Hypothalamus (tissue), 51 donors: ENCODE measurements around the gene LBR.
"Not testable (repeated sequence)": the region's sequence is repeated elsewhere in the genome, so short reads cannot be mapped to it uniquely, and the experiment has no call there.

ENCODE experiments used
- DNase-seq, 51 donors: peaks; one replicate each; lab custom pipeline; 2025; lab: John Stamatoyannopoulos, UW

Gene LBR

DNA sequence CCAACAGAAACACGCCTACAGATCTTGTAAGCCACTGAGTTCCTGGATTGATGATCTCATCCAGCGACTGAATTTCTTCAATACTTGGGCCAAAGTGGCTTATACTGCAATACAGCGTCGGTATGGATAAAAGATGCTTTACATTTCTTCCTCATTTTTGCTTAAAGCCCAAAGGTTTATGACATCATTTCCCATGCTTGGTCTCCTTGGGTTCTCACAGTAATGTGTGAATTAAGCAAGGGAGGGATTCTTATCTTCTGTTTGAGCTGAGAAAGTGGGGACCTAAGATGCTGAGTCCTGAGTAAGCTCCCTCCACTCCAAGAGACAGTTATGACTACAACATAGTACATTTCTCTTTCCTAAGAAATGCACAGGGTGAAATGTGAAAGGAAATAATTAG lies 39.5 kb downstream of the LBR start:
- no peak for DNase-seq

- DNase-seq: not testable (repeated sequence)
These were observed 41.0 kb downstream of the LBR start for GRCh38 chr1:225386860-225387259.

DNA sequence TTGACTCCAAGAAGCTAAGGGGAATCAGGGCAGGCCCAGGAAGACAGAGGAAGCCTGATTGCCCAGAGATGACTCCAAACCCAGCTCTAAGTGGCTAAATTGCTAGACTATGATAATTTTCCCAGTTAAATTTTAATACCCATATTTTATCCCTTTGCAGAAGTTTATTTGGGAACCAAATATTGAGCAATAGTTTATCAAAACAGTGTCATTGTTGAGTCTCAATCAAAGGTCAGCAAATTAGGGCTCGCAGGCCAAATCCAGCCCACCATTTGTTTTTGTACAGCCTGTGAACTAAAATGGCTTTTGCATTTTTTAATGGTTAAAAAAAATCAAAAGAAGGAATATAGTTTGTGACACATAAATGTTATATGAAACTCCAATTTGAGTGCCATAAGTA lies 47.1 kb downstream of the LBR start:
- no peak for DNase-seq

DNA sequence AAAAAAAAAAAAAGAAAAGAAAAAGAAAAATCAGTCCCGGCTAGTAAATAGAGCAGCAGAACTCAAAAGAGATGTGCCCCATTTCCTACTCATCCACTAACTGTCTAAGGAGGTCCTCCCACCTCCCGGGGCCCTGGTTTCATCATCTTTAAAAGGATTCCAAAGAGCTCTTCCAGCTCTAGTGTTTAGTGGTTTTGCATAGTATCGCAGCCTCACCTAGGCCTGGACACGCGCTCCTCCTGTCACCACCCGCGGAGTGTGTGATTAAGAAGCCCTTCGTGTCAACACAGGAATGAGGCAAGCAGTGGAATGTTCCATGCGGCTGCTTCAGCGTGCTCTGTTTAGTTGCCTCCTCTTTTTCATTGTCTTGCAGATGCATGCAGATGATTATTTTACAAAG lies 49.0 kb downstream of the LBR start:
- no peak for DNase-seq

DNA sequence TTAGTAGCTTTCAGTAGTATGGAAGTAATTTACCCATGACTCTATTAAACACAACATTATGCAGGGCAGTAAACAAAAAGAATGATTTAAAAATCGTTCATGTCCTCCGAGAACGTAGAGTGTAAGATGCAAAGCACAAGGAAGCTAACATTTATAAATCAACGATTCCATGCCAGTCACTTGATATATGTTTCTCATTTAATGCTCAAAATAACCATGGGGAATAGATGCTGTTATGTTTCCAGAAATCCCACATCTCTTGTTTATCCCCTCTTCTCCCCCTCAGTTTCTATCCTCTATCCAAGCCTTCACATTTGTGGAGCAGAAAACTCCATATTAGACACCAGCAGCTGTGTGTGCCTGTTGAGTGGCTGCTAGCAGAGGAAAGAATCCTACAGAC lies 52.8 kb downstream of the LBR start:
- DNase-seq: no peak

DNA sequence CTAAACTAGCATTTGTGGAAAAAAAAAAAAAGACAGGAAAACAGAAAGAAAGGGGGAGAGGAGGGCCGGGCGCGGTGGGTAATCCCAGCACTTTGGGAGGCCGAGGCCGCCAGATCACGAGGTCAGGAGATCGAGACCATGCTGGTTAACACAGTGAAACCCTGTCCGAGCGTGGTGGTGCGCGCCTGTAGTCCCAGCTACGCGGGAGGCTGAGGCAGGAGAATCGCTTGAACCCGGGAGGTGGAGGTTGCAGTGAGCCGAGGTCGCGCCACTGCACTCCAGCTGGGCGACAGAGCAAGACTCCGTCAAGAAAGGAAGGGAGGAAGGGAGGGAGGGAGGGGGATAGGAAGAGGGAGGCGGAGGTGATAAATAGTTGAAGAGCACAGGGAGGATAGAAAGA lies 54.7 kb downstream of the LBR start:
- no peak for DNase-seq

GRCh38 chr1:225371366-225372010 lies 56.4 kb downstream of the LBR start:
- DNase-seq: no peak

DNA sequence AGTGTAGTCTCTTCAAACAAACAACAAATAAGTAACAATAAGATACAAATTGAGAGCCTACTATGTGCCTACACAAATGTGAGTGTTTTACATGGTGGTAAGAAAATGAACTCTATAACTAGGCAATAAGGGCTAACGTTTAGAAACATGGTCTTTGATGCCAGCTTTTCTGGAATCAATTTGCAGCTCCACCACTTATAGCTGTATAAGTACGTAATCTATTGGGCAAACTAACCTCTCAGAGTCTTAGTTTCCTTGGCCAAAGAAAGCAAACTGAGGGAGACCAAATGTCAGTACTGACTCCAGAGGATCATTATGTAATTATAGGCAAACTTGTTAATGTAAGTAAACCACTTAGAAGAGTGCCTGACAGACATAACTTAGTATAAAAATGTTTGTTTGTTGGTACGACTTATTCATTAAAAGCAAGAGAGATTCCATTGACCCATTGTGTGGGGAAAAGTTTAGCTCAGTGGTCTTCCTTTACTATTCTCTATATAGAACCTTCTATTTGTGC lies 59.7 kb downstream of the LBR start:
- DNase-seq: no peak

GRCh38 chr1:225366552-225366951 lies 61.3 kb downstream of the LBR start:
- no peak for DNase-seq

- DNase-seq: no peak
These were observed 61.8 kb downstream of the LBR start for GRCh38 chr1:225366018-225366417.

GRCh38 chr1:225364439-225364838 lies 63.4 kb downstream of the LBR start:
- DNase-seq: no peak

GRCh38 chr1:225362805-225363204 lies 65.0 kb downstream of the LBR start:
- no peak for DNase-seq

GRCh38 chr1:225361176-225361575 lies 66.7 kb downstream of the LBR start:
- no peak for DNase-seq

GRCh38 chr1:225360119-225360518 lies 67.7 kb downstream of the LBR start:
- no peak for DNase-seq

- DNase-seq: no peak
These were observed 72.0 kb downstream of the LBR start for GRCh38 chr1:225355863-225356262.

GRCh38 chr1:225354906-225355305 lies 72.9 kb downstream of the LBR start:
- DNase-seq: no peak
